Activated CD8-positive, alpha-beta memory T cell treated with anti-CD3 and anti-CD28 coated beads, Interleukin-2, amount 50 U/mL, for 48 hours (primary cell): ENCODE data around the gene ASIC3.

ENCODE experiments used
- DNase-seq: peaks from one replicate; pipeline ENCODE4 v3.0.0-alpha.2; 2020

ASIC3 gene

GRCh38 chr7:151075978-151076426 lies 27.7 kb downstream of the ASIC3 start:
- no peak for DNase-seq

- DNase-seq: peak; percentile 64
These were observed 28.8 kb downstream of the ASIC3 start for GRCh38 chr7:151076863-151077704.

- DNase-seq: no peak
These were observed 29.4 kb downstream of the ASIC3 start for GRCh38 chr7:151077705-151078232.

GRCh38 chr7:151078233-151079040 lies 30.1 kb downstream of the ASIC3 start:
- no peak for DNase-seq

- no peak for DNase-seq
These were observed 31.0 kb downstream of the ASIC3 start for GRCh38 chr7:151079199-151079910.

GRCh38 chr7:151080067-151080521 lies 31.8 kb downstream of the ASIC3 start:
- DNase-seq: no peak

- DNase-seq: peak; percentile 92
These were observed 32.3 kb downstream of the ASIC3 start, which contains the start of gene FASTK for GRCh38 chr7:151080522-151081169. TSS of gene FASTK (minus strand) at chr7:151080809. CDS start at chr7:151080766, 43 bp downstream.

- DNase-seq: no peak
These were observed 33.1 kb downstream of the ASIC3 start for GRCh38 chr7:151081170-151082101.

- DNase-seq: no peak
These were observed 34.1 kb downstream of the ASIC3 start for GRCh38 chr7:151082141-151083070.

GRCh38 chr7:151083071-151083823 lies 34.9 kb downstream of the ASIC3 start, which contains the start of gene TMUB1:
TSS of gene TMUB1 (minus strand) at chr7:151083493. CDS start at chr7:151082563, 930 bp downstream.
- DNase-seq: peak; percentile 91

- DNase-seq: no peak
These were observed 35.5 kb downstream of the ASIC3 start for GRCh38 chr7:151083824-151084160.

GRCh38 chr7:151085329-151085690 lies 37.0 kb downstream of the ASIC3 start:
- DNase-seq: no peak

- peak; percentile 69 for DNase-seq
These were observed 37.6 kb downstream of the ASIC3 start, which contains the start of gene AGAP3 for GRCh38 chr7:151085691-151086620. TSS of gene AGAP3 (plus strand) at chr7:151086475. CDS start at chr7:151086742, 267 bp downstream.

GRCh38 chr7:151086802-151087244 lies 38.5 kb downstream of the ASIC3 start:
- DNase-seq: peak; percentile 71

- peak; percentile 73 for DNase-seq
These were observed 39.1 kb downstream of the ASIC3 start for GRCh38 chr7:151087245-151088018.

GRCh38 chr7:151088019-151088855 lies 39.9 kb downstream of the ASIC3 start:
- DNase-seq: peak; percentile 56
